OCI-LY7 (cell line): ENCODE results near the gene KSR1. TPM values are rescaled to one million over a fixed set of nuclear protein-coding genes. Genes with fewer than 3 reads are reported as not detected.

Experiments used
- BruUV-seq: library from RNA; stranded (reverse); fragments of 400-500 nt; replicated peaks from 2 replicates; lab custom pipeline; 2021; lab: Mats Ljungman, UMichigan
- CTCF ChIA-PET: fragments of 300-600 bp; sonication (Branson Sonifier 250); formaldehyde crosslinking; loops from one replicate; lab custom pipeline; 2022; ENCODE audit warnings: antibody characterized with exemption; ENCODE audit not compliant: unreplicated experiment; lab: Charles Lee
- POLR2A ChIA-PET: fragments of 300-600 bp; sonication (Branson Sonifier 250); formaldehyde crosslinking; loops from one replicate; lab custom pipeline; 2022; ENCODE audit warnings: antibody characterized with exemption; lab: Charles Lee
- DNase-seq: peaks from one replicate; pipeline ENCODE4 v3.0.0-alpha.2; 2015; ENCODE audit warnings: low spot score
- H2AFZ ChIP-seq: fragments of 200-600 bp; sonication (generic), shearing (Covaris generic); 2 replicates; pipeline ENCODE4 v1.6.1; 2014; ENCODE audit warnings: mild to moderate bottlenecking, antibody characterized with exemption, low read length, moderate library complexity
- H3K27ac ChIP-seq: fragments of 200-600 bp; sonication (generic); 2 replicates; pipeline ENCODE4 v1.5.1; 2014; ENCODE audit warnings: mixed run types, low read depth, mild to moderate bottlenecking, moderate library complexity, low read length, inconsistent platforms; ENCODE audit not compliant: poor library complexity, severe bottlenecking
- H3K36me3 ChIP-seq: fragments of 200-600 bp; sonication (generic); 2 replicates; pipeline ENCODE4 v1.6.1; 2014; ENCODE audit warnings: mild to moderate bottlenecking, antibody characterized with exemption, low read length, moderate library complexity, mixed read lengths; ENCODE audit not compliant: insufficient read depth
- H3K4me1 ChIP-seq: fragments of 200-600 bp; sonication (generic); 2 replicates; pipeline ENCODE4 v1.5.1; 2014; ENCODE audit warnings: mild to moderate bottlenecking, low read length; ENCODE audit not compliant: insufficient read depth, poor library complexity, severe bottlenecking
- H3K4me2 ChIP-seq: fragments of 200-600 bp; sonication (generic); 2 replicates; pipeline ENCODE4 v1.6.1; 2014; ENCODE audit warnings: mild to moderate bottlenecking, low read length
- H3K4me3 ChIP-seq: fragments of 200-600 bp; sonication (generic); 2 replicates; pipeline ENCODE4 v1.5.1; 2014; ENCODE audit warnings: mild to moderate bottlenecking, low read depth, low read length; ENCODE audit not compliant: poor library complexity, severe bottlenecking
- H3K79me2 ChIP-seq: fragments of 200-600 bp; sonication (generic); 2 replicates; pipeline ENCODE4 v1.6.1; 2016; ENCODE audit warnings: low read depth, mild to moderate bottlenecking, low read length, moderate library complexity, mixed read lengths; ENCODE audit not compliant: insufficient read depth
- H3K9me2 ChIP-seq: fragments of 200-600 bp; sonication (generic); 2 replicates; pipeline ENCODE4 v1.6.1; 2016; ENCODE audit warnings: mild to moderate bottlenecking, low read length, mixed read lengths; ENCODE audit not compliant: insufficient read depth
- H3K9me3 ChIP-seq: fragments of 200-600 bp; sonication (generic); 2 replicates; pipeline ENCODE4 v1.6.1; 2014; ENCODE audit warnings: mild to moderate bottlenecking, mixed run types, low read length, mixed read lengths
- H4K20me1 ChIP-seq: fragments of 200-600 bp; sonication (generic); 2 replicates; pipeline ENCODE4 v1.6.1; 2014; ENCODE audit warnings: mild to moderate bottlenecking, antibody characterized with exemption, low read length, moderate library complexity, mixed read lengths; ENCODE audit not compliant: insufficient read depth
- EZH2phosphoT487 ChIP-seq: fragments of 200-600 bp; sonication (generic); IDR thresholded peaks from 2 replicates; pipeline ENCODE4 v1.6.1; 2018; ENCODE audit warnings: low read depth, borderline replicate concordance, mild to moderate bottlenecking, mixed run types, antibody characterized with exemption, low read length, moderate library complexity, mixed read lengths
- intact Hi-C: fragments of 100-400 bp; cut with micrococcal nuclease; formaldehyde crosslinking; loops from one replicate; pipeline ENCODE4 v1.10.0; 2022; ENCODE audit not compliant: unreplicated experiment
- total RNA-seq, 2 experiments: library from RNA; depleted of rRNA in 1 of 2; stranded (reverse); fragments of >200 nt in 1 of 2; shearing (Covaris generic) in 1 of 2; gene quantifications; 2 replicates each; pipeline ENCODE4 v1.2.3, GENCODE V29; 2014 to 2022
- TF ChIP-seq, protein P1 (sequence below): fragments of 200-600 bp; sonication (generic); conservative IDR thresholded peaks from 2 replicates; pipeline ENCODE4 v1.5.1; 2014; ENCODE audit warnings: mild to moderate bottlenecking, antibody characterized with exemption, low read length, moderate library complexity, mixed read lengths

The KSR1 gene
- total RNA-seq, 2 experiments from 2014 or later: 2.2 to 4.1 TPM

DNA sequence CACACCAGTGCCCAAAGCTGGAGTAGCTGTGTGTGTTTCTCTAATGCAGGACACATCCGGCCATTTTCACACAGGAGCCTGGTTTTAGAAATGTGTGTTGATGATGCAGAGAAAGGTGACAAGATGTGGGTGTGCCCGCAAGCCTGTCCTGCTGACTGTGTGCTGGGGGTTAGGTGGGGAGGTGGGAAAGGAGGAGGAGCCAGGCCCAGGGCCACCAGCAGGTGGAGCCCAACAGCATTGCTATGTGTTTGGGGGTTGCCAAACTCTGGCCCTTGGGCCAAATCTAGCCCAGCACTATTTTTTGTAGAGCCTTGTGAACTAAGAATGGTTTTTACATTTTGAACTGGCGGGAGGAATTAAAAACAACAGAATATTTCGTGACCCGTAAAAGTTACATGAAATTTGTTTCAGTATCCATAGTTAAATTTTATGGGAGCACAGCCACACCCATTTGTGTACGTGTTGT is 113.0 kb downstream of the KSR1 start:
- no peaks in the 10 kb centered on the region for H4K20me1 ChIP-seq
- no peak overlapping the region for H3K27ac ChIP-seq
- H3K9me2 ChIP-seq: no peaks in the 10 kb centered on the region
- no peak overlapping the region for H2AFZ ChIP-seq
- BruUV-seq: no TSS peak
- H3K4me2 ChIP-seq: no peak overlapping the region
- no peak for TF ChIP-seq EZH2phosphoT487
- TF ChIP-seq, protein P1, sequence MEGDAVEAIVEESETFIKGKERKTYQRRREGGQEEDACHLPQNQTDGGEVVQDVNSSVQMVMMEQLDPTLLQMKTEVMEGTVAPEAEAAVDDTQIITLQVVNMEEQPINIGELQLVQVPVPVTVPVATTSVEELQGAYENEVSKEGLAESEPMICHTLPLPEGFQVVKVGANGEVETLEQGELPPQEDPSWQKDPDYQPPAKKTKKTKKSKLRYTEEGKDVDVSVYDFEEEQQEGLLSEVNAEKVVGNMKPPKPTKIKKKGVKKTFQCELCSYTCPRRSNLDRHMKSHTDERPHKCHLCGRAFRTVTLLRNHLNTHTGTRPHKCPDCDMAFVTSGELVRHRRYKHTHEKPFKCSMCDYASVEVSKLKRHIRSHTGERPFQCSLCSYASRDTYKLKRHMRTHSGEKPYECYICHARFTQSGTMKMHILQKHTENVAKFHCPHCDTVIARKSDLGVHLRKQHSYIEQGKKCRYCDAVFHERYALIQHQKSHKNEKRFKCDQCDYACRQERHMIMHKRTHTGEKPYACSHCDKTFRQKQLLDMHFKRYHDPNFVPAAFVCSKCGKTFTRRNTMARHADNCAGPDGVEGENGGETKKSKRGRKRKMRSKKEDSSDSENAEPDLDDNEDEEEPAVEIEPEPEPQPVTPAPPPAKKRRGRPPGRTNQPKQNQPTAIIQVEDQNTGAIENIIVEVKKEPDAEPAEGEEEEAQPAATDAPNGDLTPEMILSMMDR: peak; percentile 88
- H3K36me3 ChIP-seq: no peaks in the 10 kb centered on the region
- DNase-seq: peak; percentile 51
- ChIA-PET CTCF (no interaction called here), POLR2A (interaction anchor here (0.6 kb wide), 1 partner anchor 253 kb away, joined by 3 read pairs; no protein-coding TSS in a partner anchor)
- no peaks in the 10 kb centered on the region for H3K4me1 ChIP-seq
- H3K79me2 ChIP-seq: no peaks in the 10 kb centered on the region
- H3K4me3 ChIP-seq: no peak overlapping the region
- H3K9me3 ChIP-seq: no peaks in the 10 kb centered on the region
- intact Hi-C loops: loop anchor here (1.0 kb wide), 1 partner anchor 32 kb away; no protein-coding TSS in a partner anchor

DNA sequence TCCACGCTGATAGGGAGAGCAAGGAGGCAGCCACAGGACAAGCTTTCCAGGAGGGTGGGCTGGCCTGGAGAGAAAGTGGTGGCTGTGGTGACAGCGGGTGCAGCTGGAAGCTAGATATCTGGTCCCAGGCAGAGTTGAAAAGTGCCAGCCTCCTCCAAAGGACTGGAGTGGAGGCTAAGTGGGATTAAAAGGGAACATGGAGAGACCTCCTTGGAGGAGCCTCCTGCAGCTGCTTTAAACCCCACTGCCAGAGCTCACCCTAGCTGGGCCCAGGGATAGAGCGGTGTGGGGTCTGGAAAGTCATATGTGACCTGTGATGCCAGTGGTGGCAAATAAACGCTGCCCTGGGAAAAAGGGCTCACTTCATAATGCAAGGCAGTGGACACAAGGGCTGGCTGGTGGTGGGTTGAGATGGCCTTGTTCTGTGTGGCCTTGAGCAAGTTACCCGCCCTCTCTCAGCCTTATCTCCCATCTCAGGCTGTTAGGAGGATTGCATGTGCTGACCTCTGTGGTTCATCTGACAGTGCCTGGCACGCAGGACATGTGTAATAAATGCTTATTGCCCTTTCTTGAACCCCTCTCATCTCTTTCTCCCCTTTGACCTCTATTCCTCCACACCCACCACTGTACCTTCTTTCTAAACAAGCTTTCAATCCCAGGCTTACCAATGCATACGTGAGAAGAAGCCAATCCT is 113.8 kb downstream of the KSR1 start:
- ChIA-PET POLR2A (no interaction called here), CTCF (no interaction called here)
- no peak overlapping the region for H3K27ac ChIP-seq
- no peaks in the 10 kb centered on the region for H3K9me2 ChIP-seq
- TF ChIP-seq, protein P1: no peak
- no peak for TF ChIP-seq EZH2phosphoT487
- no peaks in the 10 kb centered on the region for H4K20me1 ChIP-seq
- H3K79me2 ChIP-seq: no peaks in the 10 kb centered on the region
- H3K4me2 ChIP-seq: no peak overlapping the region
- no peaks in the 10 kb centered on the region for H3K36me3 ChIP-seq
- H3K4me1 ChIP-seq: no peaks in the 10 kb centered on the region
- no peak overlapping the region for H3K4me3 ChIP-seq
- intact Hi-C loops: loop anchor here (1.0 kb wide), 1 partner anchor 31 kb away; no protein-coding TSS in a partner anchor
- H3K9me3 ChIP-seq: no peaks in the 10 kb centered on the region
- H2AFZ ChIP-seq: no peak overlapping the region
- DNase-seq: no peak
- BruUV-seq: no TSS peak

DNA sequence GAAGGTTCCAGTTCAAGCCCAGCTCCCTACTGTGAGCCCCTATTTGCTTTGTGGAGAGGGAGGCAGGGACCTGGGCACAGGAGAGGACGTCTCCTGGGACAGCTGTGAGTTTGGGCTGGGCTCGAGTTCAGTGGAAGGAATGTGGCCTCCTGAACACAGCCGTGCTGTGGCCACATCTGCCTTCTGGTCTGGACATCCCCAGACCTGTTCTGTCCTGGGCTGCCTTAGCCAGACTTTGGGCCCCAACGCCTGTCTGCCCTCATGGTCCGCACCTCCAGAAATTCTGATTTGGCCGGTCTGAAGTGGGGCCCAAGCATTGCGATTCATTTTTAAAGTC is 114.3 kb downstream of the KSR1 start:
- H3K79me2 ChIP-seq: no peaks in the 10 kb centered on the region
- TF ChIP-seq, protein P1: no peak
- TF ChIP-seq EZH2phosphoT487: no peak
- no peaks in the 10 kb centered on the region for H3K9me2 ChIP-seq
- no peak for DNase-seq
- intact Hi-C loops: no loop called here
- H4K20me1 ChIP-seq: no peaks in the 10 kb centered on the region
- ChIA-PET CTCF (no interaction called here), POLR2A (no interaction called here)
- BruUV-seq: no TSS peak
- H3K27ac ChIP-seq: no peak overlapping the region
- no peaks in the 10 kb centered on the region for H3K4me1 ChIP-seq
- H2AFZ ChIP-seq: no peak overlapping the region
- no peaks in the 10 kb centered on the region for H3K36me3 ChIP-seq
- no peaks in the 10 kb centered on the region for H3K9me3 ChIP-seq
- no peak overlapping the region for H3K4me2 ChIP-seq
- H3K4me3 ChIP-seq: no peak overlapping the region
